Measurements from ENCODE around the gene CREB5.

CREB5 gene

GRCh38 chr7:28848906-28849305 lies 436.6 kb downstream of the CREB5 start:
- no peak overlapping the region for H3K4me3 ChIP-seq (replicated peaks in 1 of 2; ENCODE audit: low read depth in 2 of 2, low read length in 2 of 2)
- no peak for TF ChIP-seq CTCF (IDR thresholded peaks at IDR 0.05; ENCODE audit: low read depth, low read length)
- DNase-seq (ENCODE audit: low read depth in 2 of 2): no peak

DNA sequence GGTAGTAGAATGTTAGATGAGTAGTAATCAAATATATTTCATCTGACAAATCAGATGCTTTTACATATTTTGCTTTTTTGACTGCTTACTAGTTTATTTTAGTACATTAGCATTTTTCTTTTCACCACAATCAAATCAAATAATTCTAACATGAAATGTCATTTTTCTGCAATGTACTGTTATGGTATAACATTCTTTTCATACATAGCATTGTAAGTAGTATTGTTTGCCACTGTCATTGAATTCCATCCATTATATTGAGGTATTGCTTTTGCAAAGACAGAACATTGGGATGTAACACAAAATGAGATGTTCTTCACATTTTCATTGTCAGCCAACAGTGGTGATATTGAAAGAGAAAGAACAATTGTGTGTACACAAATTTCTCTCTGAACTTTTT lies 438.4 kb downstream of the CREB5 start:
- DNase-seq (ENCODE audit: low read depth in 2 of 2): no peak
- TF ChIP-seq CTCF (IDR thresholded peaks at IDR 0.05; ENCODE audit: low read depth, low read length): no peak
- no peak overlapping the region for H3K4me3 ChIP-seq (replicated peaks in 1 of 2; ENCODE audit: low read depth in 2 of 2, low read length in 2 of 2)

DNA sequence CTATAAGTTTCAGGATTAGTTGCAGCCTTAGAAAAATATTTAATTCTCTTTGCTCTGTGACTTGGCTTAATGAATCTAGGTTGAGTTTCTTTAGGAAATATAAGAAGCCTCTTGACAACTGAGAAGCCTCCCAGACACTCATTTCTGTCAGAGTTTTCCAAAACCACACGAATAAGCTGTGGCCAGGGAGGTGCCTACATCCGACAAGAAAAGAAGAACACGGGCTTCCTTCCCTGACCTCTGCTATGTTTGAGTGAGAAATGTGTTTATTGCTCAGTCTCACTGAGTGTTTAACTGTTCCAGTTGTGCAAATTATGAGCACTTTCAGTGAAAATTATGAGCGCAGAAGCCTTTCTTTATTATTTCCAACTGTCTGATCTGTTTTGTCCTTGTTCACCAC lies 440.8 kb downstream of the CREB5 start:
- TF ChIP-seq CTCF (IDR thresholded peaks at IDR 0.05; ENCODE audit: low read depth, low read length): no peak
- peak in 1 of 2 donors; percentile 10 for DNase-seq (ENCODE audit: low read depth in 2 of 2)
- H3K4me3 ChIP-seq (replicated peaks in 1 of 2; ENCODE audit: low read depth in 2 of 2, low read length in 2 of 2): no peak overlapping the region

GRCh38 chr7:28853834-28854749 lies 441.8 kb downstream of the CREB5 start:
- TF ChIP-seq CTCF (IDR thresholded peaks at IDR 0.05; ENCODE audit: low read depth, low read length): peak; percentile 81

DNA sequence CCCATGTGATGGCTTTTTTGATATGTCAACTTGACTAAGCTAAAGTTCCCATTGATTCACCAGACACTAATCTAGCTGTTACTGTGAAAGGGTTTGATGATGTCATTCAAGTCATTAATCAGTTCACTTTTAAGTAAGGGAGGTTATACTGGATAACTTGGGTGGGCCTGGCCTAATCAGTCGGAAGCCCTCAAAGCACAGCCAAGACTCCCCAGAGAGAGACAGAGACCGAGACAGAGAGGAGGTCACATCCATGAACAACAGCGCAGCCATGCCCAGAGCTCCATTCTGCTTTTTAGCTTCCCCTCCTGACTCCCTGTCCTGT lies 442.4 kb downstream of the CREB5 start:
- no peak overlapping the region for H3K4me3 ChIP-seq (replicated peaks in 1 of 2; ENCODE audit: low read depth in 2 of 2, low read length in 2 of 2)
- DNase-seq (ENCODE audit: low read depth in 2 of 2): no peak
- no peak for TF ChIP-seq CTCF (IDR thresholded peaks at IDR 0.05; ENCODE audit: low read depth, low read length)

More at GRCh38 chr7:28853834-28854749, 441.8 kb downstream of the CREB5 start:
- DNase-seq (ENCODE audit: low read depth in 2 of 2): peak; percentile 54 to 57
- peak overlapping the region; percentile 24 to 46 for H3K4me3 ChIP-seq (replicated peaks in 1 of 2; ENCODE audit: low read depth in 2 of 2, low read length in 2 of 2)

- H3K4me3 ChIP-seq (replicated peaks in 1 of 2; ENCODE audit: low read depth in 2 of 2, low read length in 2 of 2): no peak overlapping the region
- peak; percentile 66 to 93 for DNase-seq (ENCODE audit: low read depth in 2 of 2)
- TF ChIP-seq CTCF (IDR thresholded peaks at IDR 0.05; ENCODE audit: low read depth, low read length): no peak
These were observed 443.4 kb downstream of the CREB5 start for GRCh38 chr7:28855538-28856217.
